Psoas muscle (tissue), 8 donors: ENCODE data around the gene CDHR3. TPM values are rescaled to one million over a fixed set of nuclear protein-coding genes. Genes with fewer than 3 reads are reported as not detected.
A peak's percentile ranks its signal among the peaks of the same experiment; 100 is the strongest.

Experiments
- ATAC-seq, 4 donors: fragments of 200-7000 bp; cut with Tn5 transposase; one replicate each; pipeline ENCODE4 v1.9.1; 2020; ENCODE audit warnings: moderate library complexity in 3 of 4, mild to moderate bottlenecking in 2 of 4
- DNase-seq, 2 donors: peaks; one replicate each; pipeline ENCODE4 v3.0.0-alpha.2; 2020
- H3K27ac ChIP-seq: fragments of 200-600 bp; one replicate; pipeline ENCODE4 v1.8.0; 2022
- H3K27me3 ChIP-seq, 3 donors: fragments of 200-600 bp in 1 of 3; one replicate each; pipeline versions ENCODE4 v1.6.1 to v1.8.0; 2013 to 2022; ENCODE audit warnings: low read length in 2 of 3, mild to moderate bottlenecking in 2 of 3, moderate library complexity in 1 of 3; ENCODE audit not compliant: insufficient read depth in 3 of 3
- H3K36me3 ChIP-seq, 2 donors: fragments of 200-600 bp in 1 of 2; one replicate each; pipeline versions ENCODE4 v1.6.1 to v1.8.0; 2013 to 2022; ENCODE audit warnings: low read depth in 1 of 2, mild to moderate bottlenecking in 1 of 2, moderate library complexity in 1 of 2; ENCODE audit not compliant: insufficient read depth in 1 of 2
- H3K4me1 ChIP-seq: fragments of 200-600 bp; one replicate; pipeline ENCODE4 v1.8.0; 2022
- H3K4me3 ChIP-seq: fragments of 200-600 bp; one replicate; pipeline ENCODE4 v1.8.0; 2022; ENCODE audit warnings: mild to moderate bottlenecking
- H3K9me3 ChIP-seq: fragments of 200-600 bp; one replicate; pipeline ENCODE4 v1.8.0; 2022
- CTCF ChIP-seq: fragments of 200-600 bp; IDR thresholded peaks from one replicate; pipeline ENCODE4 v1.8.0; 2022; ENCODE audit warnings: antibody characterized with exemption
- WGBS, 3 donors: extraction: QIAGEN DNeasy Blood & Tissue Kit; methylation state at CpG; one replicate each; pipeline versions ENCODE4 v1.1.6 to v1.1.7; 2013; 5-methylcytosine and 5-hydroxymethylcytosine counted together
- intact Hi-C, 2 donors: fragments of 100-400 bp; cut with DNase I; formaldehyde crosslinking; loops; one replicate each; pipeline versions ENCODE4 v1.11.0 to v1.14.2; 2022
- polyA plus RNA-seq, 3 donors: library from polyadenylated mRNA; stranded (reverse); fragments of 200-250 nt; gene quantifications; one replicate each; pipeline ENCODE4 v1.2.3, GENCODE V29; 2013
- total RNA-seq, 4 donors: library from RNA; stranded (reverse); fragmentation: NEBNext Ultra II Directional in 2 of 4; extraction: Animal tissue kit (Norgen Biotek cat#: 25700) in 2 of 4; gene quantifications; one replicate each; pipeline versions ENCODE4 v1.2.1 to v1.2.4, GENCODE V29; 2021 to 2023
- donor health status: healthy with polysubstance abuse.
- donor health status: DM: no; HTN: no; CAD: no; lungs with moderate emphysema.
- donor health status: Bipolar disorder and iron deficiency.
- donor health status: healthy.
- donor health status: DM: yes; HTN: yes; CAD: no.
- donor health status: DM: no; HTN: no; CAD: no.
- donor health status: DM: no; HTN: no; CAD: no.
- donor health status: DM: yes; HTN: yes; CAD: no.

The CDHR3 gene
- total and polyA plus RNA-seq, 7 donors, result 0.30 to 1.7 (median 0.44) TPM

- WGBS, 3 donors, result 87 to 92% (median 89%) methylated on average over 2 of the region's 2 CpGs
- H3K4me1 ChIP-seq, result peaks cover 9% of the 10 kb centered on the region
These were observed 113.5 kb downstream of the CDHR3 start for GRCh38 chr7:106076537-106076936.

GRCh38 chr7:106080300-106080987 lies 117.4 kb downstream of the CDHR3 start:
- no peak overlapping the region for H3K27ac ChIP-seq
- no peaks in the 10 kb centered on the region for H3K27me3 ChIP-seq

More at GRCh38 chr7:106076537-106076936, 113.5 kb downstream of the CDHR3 start:
- no peaks in the 10 kb centered on the region for H3K9me3 ChIP-seq
- H3K27me3 ChIP-seq, result no peaks in the 10 kb centered on the region
- ATAC-seq, result no peak
- DNase-seq, result no peak
- no peak for TF ChIP-seq CTCF
- intact Hi-C loops, result no loop called here
- no peak overlapping the region for H3K4me3 ChIP-seq
- H3K36me3 ChIP-seq, result no peaks in the 10 kb centered on the region
- no peak overlapping the region for H3K27ac ChIP-seq

GRCh38 chr7:106082087-106082854 lies 119.2 kb downstream of the CDHR3 start:
- H3K4me1 ChIP-seq, result peaks cover 9% of the 10 kb centered on the region
- intact Hi-C loops, result no loop called here
- DNase-seq (no peak), ATAC-seq (no peak)
- 89 to 91% (median 91%) methylated on average over 18 of the region's 18 CpGs for WGBS, 3 donors
- no peak overlapping the region for H3K27ac ChIP-seq
- H3K4me3 ChIP-seq, result no peak overlapping the region
- no peak for TF ChIP-seq CTCF
- H3K9me3 ChIP-seq, result no peaks in the 10 kb centered on the region
- no peaks in the 10 kb centered on the region for H3K27me3 ChIP-seq
- H3K36me3 ChIP-seq, result no peaks in the 10 kb centered on the region

More at GRCh38 chr7:106080300-106080987, 117.4 kb downstream of the CDHR3 start:
- Histone ChIP-seq H3K9me3 (no peaks in the 10 kb centered on the region), H3K36me3 (no peaks in the 10 kb centered on the region), H3K4me3 (no peak overlapping the region), H3K4me1 (peaks cover 9% of the 10 kb centered on the region)
- peak; percentile 68 to 87 (median 84) for ATAC-seq
- no peak for TF ChIP-seq CTCF
- 35 to 49% (median 36%) methylated on average over 6 of the region's 6 CpGs for WGBS, 3 donors
- intact Hi-C loops, result no loop called here
- no peak for DNase-seq

Other genes starting within 250 kb of the CDHR3 start
- gene ATXN7L1, start 86.7 kb upstream of the CDHR3 start, total RNA-seq, result 1 to 10 TPM; 3.0 to 6.0 (median 4.0) TPM
- 1 to 10 TPM; 1.2 to 1.9 (median 1.5) TPM for gene ATXN7L1, start 86.7 kb upstream of the CDHR3 start, polyA plus RNA-seq
- 100 to 1,000 TPM in 1 of 4 donors, 10 to 100 TPM in 3; 68.3 to 113 (median 80.2) TPM for gene SYPL1, start 149.0 kb downstream of the CDHR3 start, total RNA-seq
- gene SYPL1, start 149.0 kb downstream of the CDHR3 start, polyA plus RNA-seq, result 100 to 1,000 TPM in 1 of 3 donors, 10 to 100 TPM in 2; 66.3 to 110 (median 72.1) TPM